HL-60 (cell line): ENCODE measurements around the gene PCYT1A.

ENCODE experiments used
- CTCF ChIP-seq: IDR thresholded peaks from one replicate; pipeline ENCODE4 v1.5.1; 2011; ENCODE audit warnings: low read length, control low read depth, inconsistent platforms; ENCODE audit not compliant: insufficient read depth
- REST ChIP-seq: IDR thresholded peaks from 2 replicates; pipeline ENCODE4 v1.6.1; 2012; ENCODE audit warnings: low read depth; ENCODE audit not compliant: insufficient replicate concordance
- SPI1 ChIP-seq: IDR thresholded peaks from 2 replicates; pipeline ENCODE4 v1.6.1; 2012; ENCODE audit warnings: low read depth, mild to moderate bottlenecking, borderline replicate concordance

GRCh38 chr3:196241704-196242103 lies 45.8 kb downstream of the PCYT1A start:
- TF ChIP-seq SPI1 (no peak), CTCF (no peak), REST (no peak)
